ENCODE measurements around the gene CLCA2. TPM values are rescaled to one million over a fixed set of nuclear protein-coding genes. Genes with fewer than 3 reads are reported as not detected.

Gene CLCA2
- total RNA-seq, 1 donor from 2014 or later: not detected

GRCh38 chr1:86450847-86451246, 26.9 kb downstream of the CLCA2 start:
- H3K36me3 Mint-ChIP-seq (ENCODE audit: low read depth): no peaks in the 10 kb centered on the region
- no peak overlapping the region for H3K27ac Mint-ChIP-seq (ENCODE audit: unreplicated experiment)
- no peak for TF ChIP-seq CTCF (conservative IDR thresholded peaks at IDR 0.05)
- no peaks in the 10 kb centered on the region for H3K9me3 Mint-ChIP-seq
- H3K4me3 Mint-ChIP-seq: no peak overlapping the region
- no peak for DNase-seq (ENCODE audit: low read depth, low spot score)
- no peaks in the 10 kb centered on the region for H3K27me3 Mint-ChIP-seq (ENCODE audit: low read depth)
- H3K4me1 Mint-ChIP-seq: peaks cover 17% of the 10 kb centered on the region

GRCh38 chr1:86453664-86454063, 29.7 kb downstream of the CLCA2 start:
- no peaks in the 10 kb centered on the region for H3K36me3 Mint-ChIP-seq (ENCODE audit: low read depth)
- TF ChIP-seq CTCF (conservative IDR thresholded peaks at IDR 0.05): no peak
- no peak overlapping the region for H3K27ac Mint-ChIP-seq (ENCODE audit: unreplicated experiment)

GRCh38 chr1:86455073-86455472, 31.1 kb downstream of the CLCA2 start:
- TF ChIP-seq CTCF (conservative IDR thresholded peaks at IDR 0.05): no peak
- H3K27ac Mint-ChIP-seq (ENCODE audit: unreplicated experiment): no peak overlapping the region
- H3K4me1 Mint-ChIP-seq: no peaks in the 10 kb centered on the region
- H3K4me3 Mint-ChIP-seq: no peak overlapping the region
- DNase-seq (ENCODE audit: low read depth, low spot score): no peak
- no peaks in the 10 kb centered on the region for H3K27me3 Mint-ChIP-seq (ENCODE audit: low read depth)
- no peaks in the 10 kb centered on the region for H3K9me3 Mint-ChIP-seq
- H3K36me3 Mint-ChIP-seq (ENCODE audit: low read depth): no peaks in the 10 kb centered on the region

More at GRCh38 chr1:86453664-86454063, 29.7 kb downstream of the CLCA2 start:
- no peaks in the 10 kb centered on the region for H3K9me3 Mint-ChIP-seq
- H3K27me3 Mint-ChIP-seq (ENCODE audit: low read depth): no peaks in the 10 kb centered on the region
- no peaks in the 10 kb centered on the region for H3K4me1 Mint-ChIP-seq
- no peak for DNase-seq (ENCODE audit: low read depth, low spot score)
- no peak overlapping the region for H3K4me3 Mint-ChIP-seq

GRCh38 chr1:86460998-86461397, 37.0 kb downstream of the CLCA2 start:
- H3K4me3 Mint-ChIP-seq: no peak overlapping the region

GRCh38 chr1:86461482-86461881, 37.5 kb downstream of the CLCA2 start:
- Mint-ChIP-seq H3K36me3 (ENCODE audit: low read depth) (no peaks in the 10 kb centered on the region), H3K27ac (ENCODE audit: unreplicated experiment) (no peak overlapping the region), H3K27me3 (ENCODE audit: low read depth) (peaks cover 3% of the 10 kb centered on the region), H3K4me1 (no peaks in the 10 kb centered on the region), H3K4me3 (no peak overlapping the region), H3K9me3 (no peaks in the 10 kb centered on the region)
- DNase-seq (ENCODE audit: low read depth, low spot score): no peak
- no peak for TF ChIP-seq CTCF (conservative IDR thresholded peaks at IDR 0.05)

More at GRCh38 chr1:86460998-86461397, 37.0 kb downstream of the CLCA2 start:
- no peak for TF ChIP-seq CTCF (conservative IDR thresholded peaks at IDR 0.05)
- no peak overlapping the region for H3K27ac Mint-ChIP-seq (ENCODE audit: unreplicated experiment)
- H3K4me1 Mint-ChIP-seq: no peaks in the 10 kb centered on the region
- DNase-seq (ENCODE audit: low read depth, low spot score): no peak
- H3K9me3 Mint-ChIP-seq: no peaks in the 10 kb centered on the region
- no peaks in the 10 kb centered on the region for H3K36me3 Mint-ChIP-seq (ENCODE audit: low read depth)
- H3K27me3 Mint-ChIP-seq (ENCODE audit: low read depth): no peaks in the 10 kb centered on the region

GRCh38 chr1:86464819-86465218, 40.8 kb downstream of the CLCA2 start:
- no peaks in the 10 kb centered on the region for H3K9me3 Mint-ChIP-seq
- peaks cover 8% of the 10 kb centered on the region for H3K27me3 Mint-ChIP-seq (ENCODE audit: low read depth)
- no peak for DNase-seq (ENCODE audit: low read depth, low spot score)
- TF ChIP-seq CTCF (conservative IDR thresholded peaks at IDR 0.05): no peak
- H3K27ac Mint-ChIP-seq (ENCODE audit: unreplicated experiment): no peak overlapping the region
- no peaks in the 10 kb centered on the region for H3K36me3 Mint-ChIP-seq (ENCODE audit: low read depth)
- no peaks in the 10 kb centered on the region for H3K4me1 Mint-ChIP-seq
- no peak overlapping the region for H3K4me3 Mint-ChIP-seq
